SK-N-MC (cell line): ENCODE data around the gene ERF.

Experiments
- EZH2 ChIP-seq: fragments of 200-600 bp; sonication (generic); IDR thresholded peaks from one replicate; pipeline ENCODE4 v1.6.1; 2017; ENCODE audit warnings: antibody characterized with exemption
- POLR2AphosphoS5 ChIP-seq: IDR thresholded peaks from 2 replicates; pipeline ENCODE4 v1.6.1; 2012; ENCODE audit warnings: mild to moderate bottlenecking, low read depth, low read length, borderline replicate concordance

DNA sequence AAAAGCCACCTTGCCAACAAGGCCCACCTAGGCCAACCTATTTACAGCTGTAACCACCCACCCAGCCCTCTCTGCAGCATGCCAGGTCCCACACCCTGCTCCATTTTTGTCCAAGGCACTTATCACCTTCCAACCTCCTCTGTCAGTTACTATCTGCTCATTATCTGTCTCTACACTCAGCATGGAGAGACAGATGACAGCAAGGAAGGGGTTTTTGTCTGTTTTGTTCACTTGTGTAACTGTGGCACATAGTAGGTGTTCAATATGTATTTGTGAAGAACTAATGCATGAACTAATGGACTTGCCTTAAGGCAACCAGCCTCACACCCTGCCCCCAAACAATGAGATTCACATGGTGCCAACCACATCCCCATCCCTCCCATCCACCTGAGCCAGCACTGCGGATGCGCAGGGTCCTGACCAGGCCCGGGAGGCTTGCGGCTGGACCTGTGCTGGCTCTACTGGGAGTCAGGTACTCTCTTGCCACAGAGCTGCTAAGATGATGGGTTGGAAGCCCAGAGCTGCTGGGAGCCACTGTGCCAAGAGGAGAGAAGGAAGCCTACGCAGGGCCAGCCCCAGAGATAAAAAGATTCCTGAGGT is 54.7 kb downstream of the ERF start:
- TF ChIP-seq EZH2: no peak
- TF ChIP-seq POLR2AphosphoS5: no peak
